Anterior cingulate cortex (tissue), 58 donors: ENCODE measurements around the gene COL5A1.

ENCODE experiments used
- DNase-seq, 58 donors: peaks; one replicate each; lab custom pipeline; 2025; lab: John Stamatoyannopoulos, UW

COL5A1 gene

DNA sequence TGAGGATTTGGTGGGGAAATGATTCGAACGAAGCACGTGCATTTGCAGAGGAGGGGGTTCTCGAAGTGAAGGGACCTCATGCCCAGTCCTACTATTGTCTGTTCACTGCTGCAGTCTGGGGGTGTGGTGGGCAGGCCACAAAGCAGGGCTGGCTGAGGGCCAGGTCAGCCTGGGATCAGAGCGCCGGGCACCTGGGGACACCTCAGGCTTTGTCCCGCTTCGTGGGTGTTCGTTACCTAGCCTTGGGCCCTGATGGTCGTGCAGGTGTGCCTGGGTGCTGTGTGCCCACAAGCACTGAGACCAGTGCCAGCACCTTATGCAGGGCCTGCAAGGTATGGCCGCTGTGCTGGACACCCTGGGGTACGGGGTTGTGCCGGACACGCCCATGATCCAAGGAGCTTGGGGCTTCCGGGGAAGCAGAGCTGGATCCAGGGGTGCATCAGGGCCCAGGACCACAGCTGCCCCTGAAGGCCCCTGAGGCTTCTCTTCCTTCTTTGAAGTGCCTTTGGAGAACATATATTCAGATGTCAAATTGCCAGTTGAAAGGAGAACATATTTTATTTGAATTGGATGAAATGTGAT is 80.6 kb downstream of the COL5A1 start:
- no peak for DNase-seq

DNA sequence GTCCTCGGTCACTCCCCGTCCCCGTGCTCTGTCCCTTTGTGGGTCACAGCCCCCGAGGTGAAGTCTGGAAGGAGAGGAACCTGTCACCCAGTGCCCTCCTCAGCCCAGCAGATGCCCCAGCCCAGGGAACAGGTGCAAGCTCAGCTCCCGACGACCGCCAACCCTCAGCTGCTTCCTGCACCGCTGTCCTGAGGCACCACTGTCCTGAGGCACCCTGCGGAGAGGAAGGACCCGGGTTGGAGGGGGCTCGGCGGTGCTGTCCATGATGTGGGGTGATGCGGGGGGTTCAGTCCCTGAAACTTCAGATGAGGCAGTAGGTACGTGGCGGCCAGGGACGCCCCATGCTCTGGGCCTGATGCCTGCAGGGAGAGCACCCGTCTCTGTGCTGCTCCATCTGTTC is 81.4 kb downstream of the COL5A1 start:
- DNase-seq, result no peak

DNA sequence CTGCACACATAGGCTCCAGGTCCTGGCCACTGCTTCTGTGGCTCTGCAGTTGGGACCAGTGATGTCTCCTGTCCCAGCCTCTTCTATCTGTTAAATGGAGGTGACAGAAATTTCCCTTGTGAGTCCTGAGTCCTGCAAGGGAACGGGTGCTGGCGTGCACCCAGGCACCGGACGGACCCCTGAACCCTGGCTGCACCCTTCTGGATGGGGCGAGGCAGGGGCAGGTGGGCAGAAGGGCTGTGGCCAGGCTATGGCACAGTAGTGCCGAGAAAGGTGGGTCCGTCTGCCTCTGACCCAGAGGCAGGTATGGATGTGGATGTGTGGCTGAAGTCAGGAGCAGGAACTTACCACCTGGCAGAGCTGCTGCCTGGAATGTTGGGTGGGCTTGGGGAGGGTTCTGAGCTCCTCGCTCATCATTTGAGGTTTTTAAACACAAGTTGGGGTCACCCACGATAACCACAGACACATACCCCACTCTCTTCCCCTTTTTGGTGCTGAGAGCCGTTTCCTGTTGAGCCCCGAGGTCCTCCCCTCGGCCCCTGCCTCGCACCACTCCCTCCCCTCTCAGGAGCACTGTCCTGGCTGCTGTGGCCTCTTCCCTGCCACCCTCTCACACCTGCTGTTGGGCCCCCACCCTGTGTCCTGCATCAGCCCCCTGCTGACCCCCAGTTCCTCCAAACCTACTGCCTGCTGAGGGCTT is 82.0 kb downstream of the COL5A1 start:
- no peak for DNase-seq

DNA sequence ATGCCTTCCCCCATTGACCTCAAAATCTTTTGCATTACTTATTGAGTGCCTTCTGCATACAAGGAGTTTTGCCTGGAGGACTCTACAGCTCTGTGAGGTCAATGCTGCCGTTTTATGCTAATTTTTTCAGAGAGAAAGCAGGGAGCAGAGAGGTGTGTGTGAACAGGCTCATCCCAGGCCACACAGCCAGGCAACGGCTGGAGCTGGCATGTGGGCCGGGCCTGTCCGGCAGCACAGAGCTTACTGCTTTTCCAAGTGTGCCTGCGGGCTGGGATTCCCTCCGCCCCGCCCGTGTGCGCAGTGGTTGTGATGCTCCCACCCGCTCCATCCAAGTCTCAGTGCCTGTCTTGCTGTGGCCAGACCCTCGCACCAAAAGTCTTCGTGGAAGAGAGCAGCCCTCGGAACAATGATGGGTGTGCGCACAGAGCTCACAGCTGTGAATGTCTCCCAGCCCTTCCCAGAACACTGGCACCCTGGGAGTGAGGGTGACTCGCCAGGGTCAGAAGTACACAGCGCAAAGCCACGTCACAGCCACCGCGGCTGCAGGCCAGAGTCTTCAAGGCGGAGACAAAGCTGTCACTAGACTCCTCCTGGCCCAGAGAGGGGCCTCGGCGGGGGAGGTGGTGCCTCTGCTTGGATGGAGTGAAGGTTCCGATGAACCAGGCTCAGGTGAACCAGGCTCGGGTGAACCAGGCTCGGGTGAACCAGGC is 82.8 kb downstream of the COL5A1 start:
- DNase-seq, result no peak

GRCh38 chr9:134724912-134725604 is 83.5 kb downstream of the COL5A1 start:
- DNase-seq, result no peak

- DNase-seq, result no peak
These were observed 84.0 kb downstream of the COL5A1 start for GRCh38 chr9:134725605-134725940.

DNA sequence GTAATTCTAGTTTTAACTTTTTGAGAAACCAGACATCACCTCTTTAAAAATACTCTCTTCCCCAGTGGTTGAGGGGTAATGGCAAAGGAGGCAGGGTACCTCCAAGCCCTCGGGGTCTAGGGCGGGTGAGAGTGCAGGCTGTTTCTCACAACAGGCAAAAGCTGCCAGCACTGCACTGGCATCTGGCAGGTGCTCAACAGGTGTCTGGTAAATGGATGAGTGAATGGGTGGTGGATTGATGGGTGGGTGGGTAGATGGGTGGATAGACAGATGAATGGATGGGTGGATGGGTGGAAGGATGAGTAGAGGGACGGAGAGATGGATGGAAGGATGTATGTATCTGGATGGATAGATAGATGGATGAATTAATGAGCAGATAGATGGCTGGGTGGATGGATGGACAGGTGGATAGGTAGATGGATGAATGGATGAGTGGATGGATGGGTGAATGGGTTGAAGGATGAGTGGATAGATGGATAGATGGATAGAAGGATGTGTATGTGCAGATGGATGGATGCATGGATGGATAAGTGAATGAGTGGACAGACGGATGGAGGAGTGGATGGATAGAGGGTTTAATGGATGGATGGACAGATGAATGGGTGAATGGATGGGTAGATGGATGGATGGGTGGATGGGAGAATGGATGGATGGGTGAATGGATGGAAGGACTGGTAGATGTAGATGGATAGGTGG is 84.6 kb downstream of the COL5A1 start:
- DNase-seq, result no peak

DNA sequence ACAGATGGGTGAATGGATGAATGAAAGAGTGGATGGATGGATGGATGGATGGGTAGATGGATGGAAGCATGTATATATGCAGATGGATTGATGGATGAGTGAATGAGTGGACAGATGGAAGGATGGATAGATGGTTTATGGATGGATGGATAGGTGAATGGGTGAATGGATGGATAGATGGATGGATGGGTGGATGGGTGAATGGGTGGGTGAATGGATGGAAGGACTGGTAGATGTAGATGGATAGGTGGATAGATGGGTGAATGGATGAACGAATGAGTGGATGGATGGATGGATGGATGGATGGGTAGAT is 85.1 kb downstream of the COL5A1 start:
- no peak for DNase-seq

DNA sequence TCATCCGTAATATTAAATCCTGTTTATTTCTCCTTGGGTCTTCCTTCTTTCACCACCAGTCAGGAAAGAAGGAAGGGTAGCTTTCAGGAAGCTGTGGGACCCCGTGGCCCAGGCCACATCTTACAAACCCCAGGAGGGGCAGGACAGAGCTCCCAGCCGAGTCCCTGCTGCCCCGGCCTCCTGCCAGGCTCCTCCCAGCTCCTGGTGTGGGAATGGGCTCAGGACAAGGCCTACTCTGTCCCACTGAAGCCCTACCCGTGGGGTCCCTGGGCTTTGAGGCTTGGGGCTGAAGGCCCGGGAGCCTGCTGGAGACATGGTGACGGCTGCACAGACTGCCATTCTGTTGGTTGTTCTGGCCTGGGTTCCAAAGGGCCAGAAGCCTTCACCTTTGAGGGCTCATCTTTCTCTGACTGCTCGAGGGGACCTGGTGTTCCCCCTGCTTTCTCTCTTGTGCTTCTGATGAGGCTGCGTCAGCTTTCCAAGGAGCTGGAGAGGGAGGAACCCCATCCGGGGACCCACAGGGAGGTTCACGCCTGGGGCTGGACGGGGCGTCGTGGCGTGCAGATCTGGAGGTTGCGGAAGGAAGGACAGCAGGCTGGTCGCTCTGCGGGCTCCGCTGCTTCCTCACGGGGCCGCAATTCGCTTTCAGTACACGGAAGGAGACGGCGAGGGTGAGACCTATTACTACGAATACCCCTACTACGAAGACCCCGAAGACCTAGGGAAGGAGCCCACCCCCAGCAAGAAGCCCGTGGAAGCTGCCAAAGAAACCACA is 86.6 kb downstream of the COL5A1 start:
- DNase-seq, result no peak

DNA sequence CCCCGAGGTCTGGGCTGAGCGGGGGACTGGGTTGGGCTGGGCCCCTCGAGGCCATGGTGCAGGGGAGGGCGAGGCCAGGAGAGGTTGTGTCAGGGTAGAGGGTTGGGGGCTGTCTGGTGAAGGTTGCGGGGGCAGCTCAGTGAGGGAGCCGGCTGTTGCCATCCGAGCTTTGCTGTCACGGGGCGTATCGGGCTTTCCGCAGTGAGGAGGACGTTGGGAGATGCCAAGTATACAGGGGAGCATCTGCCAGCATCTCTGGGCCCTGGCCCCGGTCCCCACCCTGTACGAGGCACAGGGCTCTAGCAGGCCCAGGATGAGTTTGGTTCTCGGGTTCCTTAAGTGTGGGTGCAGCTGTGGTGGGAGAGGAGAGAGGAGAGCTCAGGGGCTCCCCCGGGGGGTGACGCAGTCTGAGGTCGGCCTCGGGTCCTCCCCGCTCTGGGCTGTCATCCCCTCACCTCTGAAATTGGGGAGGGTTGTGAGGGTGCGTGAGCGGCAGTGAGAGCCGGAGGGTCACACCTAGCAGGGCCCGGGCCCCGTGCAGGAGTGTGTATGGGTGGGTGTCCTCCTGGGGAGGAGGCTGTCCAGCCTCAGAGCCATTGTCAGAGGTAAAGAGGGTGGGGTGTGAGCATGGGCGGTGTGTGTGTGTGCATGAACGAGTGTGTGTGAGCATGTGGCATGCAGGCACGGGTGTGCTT is 87.3 kb downstream of the COL5A1 start:
- DNase-seq, result no peak

DNA sequence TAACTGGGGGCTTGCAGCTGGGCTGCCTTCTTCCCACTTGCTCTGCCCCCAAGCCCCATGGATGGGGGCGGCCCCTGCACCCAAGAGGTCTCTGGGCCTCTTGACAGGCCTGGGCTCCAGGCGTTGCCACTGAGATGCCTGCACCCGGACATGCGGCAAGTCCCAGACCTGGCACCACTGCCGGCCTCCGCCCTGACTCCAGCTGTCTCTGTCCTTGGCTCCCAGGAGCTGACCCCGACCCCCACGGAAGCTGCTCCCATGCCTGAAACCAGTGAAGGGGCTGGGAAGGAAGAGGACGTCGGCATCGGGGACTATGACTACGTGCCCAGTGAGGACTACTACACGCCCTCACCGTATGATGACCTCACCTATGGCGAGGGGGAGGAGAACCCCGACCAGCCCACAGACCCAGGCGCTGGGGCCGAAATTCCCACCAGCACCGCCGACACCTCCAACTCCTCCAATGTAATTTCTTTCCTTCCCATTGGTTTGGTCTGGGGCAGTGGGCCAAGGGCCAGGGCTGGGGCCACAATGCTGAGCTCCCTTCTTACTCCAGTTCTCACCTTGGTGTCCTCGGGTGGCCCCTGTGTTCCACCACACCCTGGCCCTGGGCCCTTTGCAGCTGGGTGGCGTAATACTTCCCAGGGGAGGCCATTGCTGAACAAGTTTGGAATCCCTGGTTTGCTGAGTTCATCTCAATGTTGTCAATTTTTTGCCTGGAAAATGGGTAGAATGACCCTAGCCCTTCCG is 88.6 kb downstream of the COL5A1 start:
- no peak for DNase-seq

DNA sequence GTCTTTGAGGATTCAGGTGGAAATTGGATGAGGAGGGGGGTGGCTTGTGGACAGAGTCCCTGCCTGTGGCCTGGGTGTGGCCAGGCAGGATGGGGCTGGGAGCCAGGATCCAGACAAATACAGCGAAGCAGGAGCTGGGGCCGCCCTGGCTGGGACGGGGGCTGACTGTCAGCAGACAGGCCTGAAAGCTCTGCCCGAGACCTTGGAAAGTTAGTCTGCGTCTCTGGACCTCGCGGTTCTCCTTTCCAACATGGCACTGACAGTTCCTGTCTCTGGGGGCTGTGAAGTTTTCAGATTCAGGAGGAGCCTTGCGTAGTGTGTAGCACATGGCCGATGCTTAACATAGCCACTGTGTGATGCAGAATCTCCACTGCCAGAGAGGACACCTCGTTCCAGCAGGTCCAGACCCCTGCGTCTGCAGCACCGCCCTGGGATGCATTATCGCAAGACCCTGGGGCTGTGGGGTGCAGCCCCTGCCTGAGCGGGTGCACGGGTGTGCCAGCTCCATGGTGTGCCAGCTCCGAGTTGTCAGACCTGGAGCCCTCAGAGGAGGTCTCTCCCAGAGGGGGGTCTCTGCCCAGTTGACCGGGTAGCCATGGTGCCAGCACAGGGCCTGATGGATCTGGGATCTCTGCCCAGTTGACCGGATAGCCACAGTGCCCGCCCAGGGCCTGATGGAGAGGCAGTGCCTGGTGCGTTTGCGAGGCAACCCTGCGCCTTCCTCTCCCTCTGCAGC is 89.3 kb downstream of the COL5A1 start:
- DNase-seq, result no peak

GRCh38 chr9:134731497-134732391 is 90.1 kb downstream of the COL5A1 start:
- DNase-seq, result no peak

GRCh38 chr9:134732392-134733110 is 90.9 kb downstream of the COL5A1 start:
- no peak for DNase-seq

DNA sequence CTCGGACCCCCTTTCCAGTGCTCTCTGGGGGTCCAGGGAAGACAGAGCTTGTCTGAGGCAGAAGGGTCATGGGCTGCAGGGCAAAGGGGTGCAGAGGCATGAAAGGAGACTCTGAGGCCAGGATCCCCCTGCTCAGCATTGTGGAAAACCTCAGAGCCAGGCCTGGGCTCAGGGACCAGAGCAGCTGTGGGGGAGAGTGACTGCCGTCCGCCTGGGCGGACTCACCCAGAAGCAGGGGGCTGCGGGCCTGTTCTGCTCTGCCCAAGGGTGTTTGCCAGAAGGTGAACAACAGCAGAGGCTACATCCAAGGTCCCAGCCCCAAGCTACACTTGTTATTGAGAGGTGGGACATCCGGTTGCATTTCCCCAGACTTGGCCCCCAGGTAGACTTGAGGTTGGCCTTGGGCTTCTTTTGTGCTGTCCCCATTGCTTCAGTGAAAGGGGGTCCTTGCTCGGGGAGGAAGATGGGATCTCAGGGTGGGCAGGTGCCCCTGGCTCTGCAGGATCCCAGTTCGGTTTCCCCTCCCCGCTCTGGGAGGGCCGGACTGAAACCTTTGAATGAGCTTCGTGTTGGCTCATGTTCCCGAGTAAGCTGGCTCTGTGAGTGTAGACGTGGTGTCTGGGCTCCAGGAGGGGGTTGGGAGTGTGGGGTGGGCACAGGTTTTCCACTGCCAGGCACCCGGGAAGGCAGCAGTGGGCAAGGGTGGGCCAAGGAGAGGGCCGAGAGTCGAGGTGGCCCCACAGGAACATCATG is 92.1 kb downstream of the COL5A1 start:
- DNase-seq, result no peak

- DNase-seq, result no peak
These were observed 92.7 kb downstream of the COL5A1 start for GRCh38 chr9:134734270-134734669.
